Stimulated activated CD4-positive, alpha-beta T cell treated with anti-CD3 and anti-CD28 coated beads, Interleukin-4, amount 100 ng/mL, for 24 hours (primary cell): ENCODE data around the gene RPRD1A.

ENCODE experiments used
- DNase-seq: peaks from one replicate; pipeline ENCODE4 v3.0.0-alpha.2; 2020

The RPRD1A gene

DNA sequence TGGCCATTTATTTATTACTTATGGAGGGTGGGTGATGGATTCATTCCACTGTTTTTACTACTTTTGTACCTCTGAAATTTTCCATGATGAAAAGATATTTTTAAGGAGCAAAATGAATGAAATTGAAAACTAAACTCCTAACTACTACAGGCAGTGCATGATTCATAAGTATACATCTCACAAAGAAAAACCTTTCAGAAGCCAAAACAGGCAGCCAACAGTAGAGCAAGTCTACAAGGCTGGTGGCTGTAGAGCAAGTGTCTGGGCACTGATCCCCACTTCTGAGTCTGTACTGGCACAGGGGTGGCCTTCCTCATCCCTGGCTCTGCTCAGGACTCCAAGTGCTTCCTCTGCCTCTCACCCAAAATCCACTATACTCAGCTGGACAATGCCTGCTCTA lies 103.0 kb downstream of the RPRD1A start:
- no peak for DNase-seq

DNA sequence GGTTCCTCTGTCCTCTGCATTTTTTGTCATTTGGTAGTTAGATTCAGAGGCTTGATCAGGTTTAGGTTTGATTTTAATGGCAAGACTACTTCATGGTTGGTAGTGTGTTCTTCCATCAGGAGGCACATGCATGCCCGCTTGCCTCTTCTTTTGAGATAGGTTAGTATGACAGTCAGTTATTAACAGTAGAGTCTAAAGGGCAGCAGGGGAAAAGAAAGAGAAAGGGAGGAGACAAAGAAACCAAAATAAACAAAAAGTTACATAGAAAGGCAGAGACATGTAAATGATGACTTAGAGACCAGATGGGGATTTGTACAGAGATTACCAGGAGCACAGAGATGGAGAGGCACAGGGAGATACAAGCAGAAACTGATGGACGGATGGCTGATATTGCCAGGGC lies 105.0 kb downstream of the RPRD1A start:
- no peak for DNase-seq

DNA sequence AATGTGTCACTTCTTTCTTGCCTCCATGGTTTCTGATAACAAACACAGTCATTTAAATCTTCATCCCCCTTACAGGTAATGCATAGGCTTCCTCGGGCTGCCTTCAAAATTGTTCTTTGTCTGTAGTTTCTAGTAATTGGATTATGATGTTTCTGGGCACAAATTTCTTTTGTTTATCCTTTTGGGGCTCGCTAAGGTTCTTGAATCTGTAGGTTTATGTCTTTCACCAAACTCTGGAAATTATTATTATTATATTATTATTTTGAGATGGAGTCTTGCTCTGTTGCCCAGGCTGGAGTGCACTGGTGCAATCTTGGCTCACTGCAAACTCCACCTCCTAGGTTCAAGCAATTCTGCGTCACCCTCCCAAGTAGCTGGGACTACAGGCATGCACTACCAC lies 111.1 kb downstream of the RPRD1A start:
- DNase-seq: no peak

DNA sequence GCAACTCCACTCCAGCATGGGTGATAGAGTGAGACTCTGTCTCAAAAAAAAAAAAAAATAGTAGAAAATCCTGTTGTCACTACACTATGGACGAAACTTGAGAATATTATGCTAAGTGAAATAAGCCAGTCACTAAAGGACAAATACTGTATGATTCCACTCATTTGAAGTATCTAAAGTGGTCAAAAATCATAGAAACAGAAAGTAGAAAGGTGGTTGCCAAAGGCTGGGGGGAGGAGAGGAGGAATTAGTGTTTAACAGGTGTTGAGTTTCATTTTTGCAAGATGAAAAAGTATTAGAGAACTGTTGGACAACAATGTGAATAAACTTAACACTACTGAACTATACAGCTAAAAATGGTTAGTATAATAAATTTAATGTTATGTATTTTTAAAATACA lies 113.7 kb downstream of the RPRD1A start:
- no peak for DNase-seq

DNA sequence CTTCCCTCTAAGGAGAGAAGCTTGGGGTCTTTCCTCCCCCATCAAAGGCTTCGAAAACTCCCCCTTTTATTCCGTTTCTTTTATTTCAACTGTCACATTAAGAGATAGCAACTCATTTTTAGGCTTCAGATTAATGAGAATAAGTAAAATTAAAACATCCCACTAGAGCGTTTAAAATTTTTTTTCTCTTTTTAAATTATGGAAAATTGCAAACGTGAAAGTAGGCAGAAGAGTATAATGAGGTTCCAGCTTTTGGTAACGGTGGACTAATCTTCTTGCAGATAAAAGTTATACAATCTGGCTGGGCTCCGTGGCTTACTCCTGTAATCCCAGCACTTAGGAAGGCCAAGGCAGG lies 116.8 kb downstream of the RPRD1A start:
- no peak for DNase-seq

DNA sequence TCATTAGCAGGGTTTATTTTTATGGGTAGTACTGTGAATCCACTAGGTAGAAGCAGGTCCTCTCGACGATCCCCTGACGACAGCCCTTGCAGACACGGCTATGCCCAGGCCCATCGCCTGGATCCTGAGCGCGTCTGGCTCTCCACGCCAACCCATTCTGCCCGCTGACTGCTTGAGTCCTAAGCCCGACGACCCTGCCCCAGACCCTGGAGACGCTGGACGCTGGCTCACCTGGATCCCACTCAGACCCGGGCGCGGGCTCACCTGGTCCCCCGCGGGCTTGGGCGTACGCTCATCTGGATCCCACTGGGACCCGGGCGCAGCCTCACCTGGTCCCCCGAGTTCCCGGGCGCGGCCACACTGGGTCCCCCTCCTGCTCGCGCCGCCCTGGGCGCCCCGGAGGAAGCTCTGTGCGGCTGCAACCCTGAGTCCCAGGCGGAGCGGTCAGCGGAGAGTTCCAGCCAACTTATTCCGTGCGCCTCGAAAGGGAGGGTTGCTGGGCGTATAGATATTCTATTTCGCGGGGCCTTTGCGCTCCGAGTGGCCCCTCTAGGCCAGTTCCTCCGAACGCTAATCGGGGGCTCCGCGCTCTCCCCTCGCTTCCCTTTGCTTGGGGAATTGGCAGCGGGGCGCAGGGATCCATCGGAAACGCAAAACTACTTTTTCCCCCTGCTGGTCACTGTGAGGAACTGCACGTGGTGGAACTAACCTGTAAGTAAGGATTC lies 117.3 kb downstream of the RPRD1A start:
- peak; percentile 61 for DNase-seq

DNA sequence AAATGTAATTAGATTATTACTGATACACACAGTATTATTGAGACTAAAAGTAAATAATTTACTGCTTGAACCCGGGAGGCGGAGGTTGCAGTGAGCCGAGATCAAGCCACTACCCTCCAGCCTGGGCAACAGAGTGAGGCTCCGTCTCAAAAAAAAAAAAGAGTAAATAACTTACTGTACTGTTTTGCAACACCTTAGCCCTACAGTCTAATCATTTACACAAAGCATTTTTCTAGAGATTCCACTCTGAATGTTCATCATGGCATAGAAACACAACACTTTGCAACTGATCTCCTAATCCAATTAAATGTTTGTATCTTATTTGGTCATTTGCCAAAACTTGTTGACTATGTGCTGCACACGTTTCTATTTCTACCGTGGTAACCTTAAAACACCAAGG lies 118.3 kb downstream of the RPRD1A start:
- DNase-seq: no peak

DNA sequence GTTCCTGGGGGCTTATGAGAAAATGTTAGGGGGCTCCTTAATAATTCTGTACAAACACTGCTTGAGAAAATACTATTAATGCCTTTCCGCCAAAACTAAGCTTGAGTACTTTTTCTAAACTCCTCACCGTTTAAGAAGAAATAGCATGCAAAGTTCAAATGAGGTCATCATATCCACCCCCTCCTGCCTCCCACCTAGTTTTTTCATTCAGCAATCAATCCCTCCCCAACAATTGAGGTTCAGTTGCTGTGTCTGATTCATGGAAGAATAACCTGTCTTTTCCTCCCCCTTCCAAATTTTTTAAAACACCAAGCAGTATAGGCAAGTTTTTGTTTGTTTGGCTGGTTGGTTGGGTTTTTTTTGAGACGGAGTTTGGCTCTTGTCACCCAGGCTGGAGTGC lies 119.3 kb downstream of the RPRD1A start:
- DNase-seq: no peak

DNA sequence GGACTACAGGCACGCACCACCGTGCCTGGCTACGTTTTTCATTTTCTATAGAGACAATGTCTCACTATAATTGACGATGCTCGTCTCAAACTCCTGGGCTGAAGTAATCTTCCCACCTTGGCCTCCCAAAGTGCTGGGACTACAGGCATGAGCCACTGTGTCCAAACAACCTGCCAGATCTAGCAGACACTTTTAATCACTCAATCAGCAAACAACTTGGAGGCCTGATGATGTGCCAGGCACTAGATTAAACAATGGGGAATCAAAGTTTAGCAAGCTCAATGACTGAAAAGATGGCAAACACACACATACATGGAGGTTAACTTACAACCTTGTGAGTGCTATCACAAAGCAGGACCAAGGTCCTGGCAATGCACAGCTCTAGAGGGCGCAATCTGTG lies 124.7 kb downstream of the RPRD1A start:
- DNase-seq: no peak

DNA sequence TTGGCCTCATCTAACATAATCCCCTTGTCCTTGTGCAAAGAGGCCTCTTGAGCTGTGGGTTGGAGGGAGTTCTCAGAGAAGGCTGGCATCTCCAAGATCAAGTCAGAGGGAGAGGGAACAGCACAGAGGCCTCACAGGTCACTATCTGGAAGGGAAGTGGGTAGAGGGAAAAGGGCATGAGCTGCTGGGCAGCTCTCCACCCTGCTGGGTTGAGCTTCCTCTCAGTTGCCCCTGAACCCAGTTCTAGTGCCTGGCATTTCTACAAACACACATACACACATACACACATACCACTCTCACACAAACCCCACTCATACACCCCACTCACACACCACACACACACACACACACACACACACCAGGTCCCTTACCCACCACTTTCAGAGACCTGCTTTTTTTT lies 125.2 kb downstream of the RPRD1A start:
- no peak for DNase-seq

DNA sequence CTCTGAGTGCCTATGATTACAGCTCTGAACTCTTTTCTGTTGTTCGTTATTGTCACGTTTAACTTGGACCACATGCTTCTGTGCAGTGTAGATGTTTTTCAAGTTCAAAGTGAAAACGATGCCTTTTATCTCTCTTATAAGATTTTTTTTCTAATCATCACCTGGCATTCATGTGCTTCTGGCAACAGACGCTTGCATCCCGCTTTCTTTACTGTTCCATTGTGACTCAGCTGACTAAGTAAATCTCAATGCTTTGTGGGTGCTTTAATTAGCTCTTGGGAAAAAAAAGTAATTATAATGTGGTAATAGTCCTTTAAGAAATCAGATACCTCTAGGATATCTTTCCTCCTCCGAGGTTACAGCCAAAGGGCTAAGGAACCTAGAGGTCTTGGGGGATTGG lies 126.1 kb downstream of the RPRD1A start:
- DNase-seq: no peak
